Lung microvascular endothelial cell (primary cell): ENCODE results near the gene PLCD3. TPM values are rescaled to one million over a fixed set of nuclear protein-coding genes. Genes with fewer than 3 reads are reported as not detected.

ENCODE experiments used
- DNase-seq, 2 donors: peaks; one replicate each; pipeline versions ENCODE4 v3.0.0 to v3.0.0-alpha.2; 2010; ENCODE audit warnings: low read depth in 2 of 2
- total RNA-seq: library from RNA; depleted of rRNA; stranded (reverse); fragments of >200 nt; gene quantifications from 2 replicates; pipeline ENCODE4 v1.2.1, GENCODE V29; 2014

PLCD3 gene
- total RNA-seq, 1 donor from 2014 or later = 12.3 TPM

DNA sequence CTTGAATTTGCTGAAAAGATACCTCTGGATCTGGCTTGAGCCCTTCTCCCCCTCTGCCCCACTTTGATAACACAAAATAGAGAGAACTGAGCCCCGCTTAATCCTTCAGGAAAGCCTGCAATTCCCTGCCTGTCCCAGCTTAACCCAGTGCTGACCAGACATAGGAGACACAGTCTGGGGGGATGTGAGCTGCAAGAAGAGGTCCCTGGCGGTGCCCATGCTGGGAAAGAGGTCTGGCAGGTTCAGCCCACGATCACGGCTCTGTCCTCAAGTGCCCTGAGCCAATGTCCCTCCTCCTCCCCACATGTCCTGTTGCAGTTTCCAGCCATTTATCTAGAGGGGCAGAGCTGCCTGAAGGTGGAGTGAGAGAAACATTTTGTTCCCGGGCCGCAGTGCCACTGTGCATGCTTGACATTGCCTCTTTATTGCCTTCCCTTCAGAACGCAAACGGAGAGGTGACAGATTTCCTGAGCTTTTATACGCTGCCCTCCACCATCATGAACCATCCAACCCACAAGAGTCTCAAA, 29.0 kb downstream of the PLCD3 start:
- no peak for DNase-seq

DNA sequence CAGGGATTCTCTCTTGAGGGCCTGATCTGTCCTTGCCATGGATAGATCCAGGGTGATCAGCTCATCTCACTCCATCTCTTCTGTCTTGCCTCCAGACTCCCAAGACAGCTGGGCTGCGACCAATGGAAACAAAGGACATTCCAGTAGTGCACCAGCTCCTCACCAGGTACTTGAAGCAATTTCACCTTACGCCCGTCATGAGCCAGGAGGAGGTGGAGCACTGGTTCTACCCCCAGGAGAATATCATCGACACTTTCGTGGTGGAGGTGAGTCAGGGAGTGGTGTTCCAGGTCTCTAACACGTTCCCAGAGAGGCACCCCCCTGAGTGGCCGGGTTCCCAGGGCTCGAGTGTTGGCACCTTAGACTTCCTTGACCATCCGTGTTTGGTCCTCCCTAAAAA, 29.5 kb downstream of the PLCD3 start:
- no peak for DNase-seq

GRCh38 chr17:45101883-45102811, 30.2 kb downstream of the PLCD3 start:
- DNase-seq = no peak

GRCh38 chr17:45101546-45101882, 30.8 kb downstream of the PLCD3 start:
- no peak for DNase-seq

DNA sequence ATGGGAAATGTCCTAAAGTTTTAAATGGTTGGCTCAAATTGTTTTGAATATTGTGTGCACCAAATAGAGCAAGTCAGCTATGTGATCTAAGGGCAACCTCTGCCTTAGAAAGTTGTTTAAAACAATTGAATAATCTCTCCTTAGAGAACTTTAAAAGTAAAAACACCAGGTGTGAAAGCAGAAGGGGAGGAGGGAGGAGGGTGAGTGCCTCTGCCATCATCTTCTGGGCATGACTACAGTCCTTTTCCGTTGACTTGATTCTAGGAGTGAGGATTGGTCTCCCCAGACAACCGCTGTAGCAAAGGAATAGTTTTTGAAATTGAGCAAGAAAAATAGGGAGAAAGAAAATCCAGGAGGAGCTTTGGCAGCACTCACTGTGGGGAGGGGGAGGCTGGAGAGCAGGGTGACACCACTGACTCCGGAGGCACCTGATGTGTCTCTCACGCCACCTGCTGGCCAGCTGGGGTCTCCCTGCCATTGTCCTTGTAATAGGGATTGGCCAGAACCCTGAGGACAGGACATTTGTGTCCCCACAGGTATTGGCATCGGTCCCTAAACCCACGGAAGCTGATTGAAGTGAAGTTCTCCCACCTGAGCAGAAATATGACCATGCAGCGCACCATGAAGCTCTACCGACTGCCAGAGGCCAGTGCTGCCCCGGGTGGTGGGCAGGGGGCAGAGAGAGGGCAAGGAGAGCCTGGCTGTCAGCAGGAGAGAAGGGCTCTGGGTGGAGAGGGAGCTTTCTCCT, 33.3 kb downstream of the PLCD3 start:
- DNase-seq = peak; percentile 79 to 89

DNA sequence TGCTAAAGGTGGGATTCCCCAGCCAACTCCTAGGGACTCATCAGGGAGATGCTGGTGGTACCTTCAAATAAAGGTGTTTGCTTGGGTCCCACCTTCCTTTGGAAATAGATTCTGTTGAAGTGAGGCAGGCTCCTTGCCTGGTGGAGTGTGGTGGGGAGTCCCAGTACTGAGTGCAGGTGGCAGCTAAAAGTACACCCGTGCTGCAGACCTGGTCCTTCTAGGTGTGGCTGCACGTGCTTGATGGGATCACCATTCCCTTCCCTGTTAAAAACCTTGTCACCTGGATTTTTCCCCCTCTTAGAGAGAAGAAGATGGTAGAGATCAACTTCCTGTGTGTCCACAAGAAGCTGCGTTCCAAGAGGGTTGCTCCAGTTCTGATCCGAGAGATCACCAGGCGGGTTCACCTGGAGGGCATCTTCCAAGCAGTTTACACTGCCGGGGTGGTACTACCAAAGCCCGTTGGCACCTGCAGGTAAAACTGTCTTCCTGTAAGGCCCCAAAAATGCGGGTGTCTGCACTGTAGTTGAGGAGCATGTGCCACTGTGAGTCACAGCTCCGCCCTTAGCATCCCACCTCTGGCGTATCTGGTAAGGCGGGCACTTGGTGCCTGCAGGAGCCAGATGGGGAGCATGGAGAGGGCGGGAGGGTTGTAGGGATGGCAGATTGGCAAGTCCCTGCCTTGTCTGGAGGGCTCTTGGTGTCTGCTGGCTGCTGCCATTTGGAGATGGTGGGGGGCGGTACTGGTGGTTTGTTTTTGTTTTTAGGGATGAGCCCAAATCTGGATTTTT, 34.0 kb downstream of the PLCD3 start:
- no peak for DNase-seq

GRCh38 chr17:45096926-45097325, 35.4 kb downstream of the PLCD3 start:
- no peak for DNase-seq

- peak; percentile 49 to 57 for DNase-seq
Observed at GRCh38 chr17:45096141-45096540, 36.2 kb downstream of the PLCD3 start.

- DNase-seq = no peak
Observed at GRCh38 chr17:45093444-45094110, 38.7 kb downstream of the PLCD3 start.

- peak; percentile 89 to 97 for DNase-seq
Observed at GRCh38 chr17:45092911-45093430, 39.3 kb downstream of the PLCD3 start.

- peak in 1 of 2 donors; percentile 28 for DNase-seq
Observed at GRCh38 chr17:45091778-45092425, 40.4 kb downstream of the PLCD3 start.

DNA sequence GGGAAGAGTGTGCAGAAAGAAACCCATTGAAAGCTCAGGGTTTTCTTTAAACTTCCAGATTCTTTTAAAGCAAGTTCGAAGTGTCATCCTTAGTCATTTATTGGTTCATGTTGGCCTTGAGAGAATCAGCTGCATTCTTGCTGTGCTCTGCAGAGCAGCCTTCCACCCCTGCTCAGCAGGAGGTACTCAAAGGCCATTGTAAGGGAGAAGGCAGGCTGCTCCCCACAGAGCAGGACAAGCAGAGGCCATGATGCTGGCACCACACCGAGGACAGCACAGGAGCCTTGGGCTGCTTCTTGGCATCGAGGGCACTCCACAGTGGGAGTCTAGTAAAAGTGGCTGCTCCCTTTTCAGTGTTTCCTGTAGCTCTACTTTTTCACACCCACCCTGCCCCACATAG, 41.6 kb downstream of the PLCD3 start:
- no peak for DNase-seq

DNA sequence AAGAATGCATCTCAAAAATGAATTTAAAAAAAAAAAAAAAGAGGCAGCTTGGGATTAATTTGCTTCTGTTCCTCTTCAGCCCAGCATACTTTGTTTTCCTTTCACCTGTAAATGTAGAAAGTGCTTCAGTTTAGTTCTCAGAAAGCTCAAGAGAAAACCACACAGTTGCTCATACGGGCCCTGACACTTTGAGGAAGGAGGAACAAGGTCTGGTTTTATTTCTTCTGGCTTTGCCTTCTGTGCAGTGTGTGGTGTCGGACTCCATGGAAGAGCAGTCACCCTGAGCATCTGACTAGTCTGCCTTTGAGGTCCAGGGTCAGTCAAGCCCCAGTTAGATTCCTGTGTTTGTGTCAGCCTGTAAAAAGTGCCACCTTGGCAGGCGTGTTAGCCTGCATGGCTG, 43.6 kb downstream of the PLCD3 start:
- no peak for DNase-seq

DNA sequence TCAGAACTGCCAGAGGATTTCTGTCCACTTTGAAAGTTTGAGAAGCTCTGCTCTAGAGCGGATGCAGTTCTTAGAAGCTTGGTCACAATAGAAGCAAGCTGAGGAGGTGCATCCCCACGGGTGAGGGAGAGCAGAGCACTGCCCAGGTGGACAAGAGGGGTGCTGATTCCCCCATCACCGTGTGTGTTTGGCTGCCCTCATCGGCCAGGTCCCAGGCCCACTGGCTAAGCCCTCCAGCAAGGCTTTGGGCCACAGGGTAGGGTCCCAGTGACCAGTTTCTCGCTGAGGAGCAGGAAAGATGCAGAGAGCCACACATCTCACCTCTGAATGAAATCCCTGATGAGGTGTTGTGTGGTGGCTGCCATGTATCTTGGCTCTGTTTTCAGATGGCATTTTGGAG, 44.3 kb downstream of the PLCD3 start:
- no peak for DNase-seq

- no peak for DNase-seq
Observed at GRCh38 chr17:45087504-45087975, 44.8 kb downstream of the PLCD3 start.

DNA sequence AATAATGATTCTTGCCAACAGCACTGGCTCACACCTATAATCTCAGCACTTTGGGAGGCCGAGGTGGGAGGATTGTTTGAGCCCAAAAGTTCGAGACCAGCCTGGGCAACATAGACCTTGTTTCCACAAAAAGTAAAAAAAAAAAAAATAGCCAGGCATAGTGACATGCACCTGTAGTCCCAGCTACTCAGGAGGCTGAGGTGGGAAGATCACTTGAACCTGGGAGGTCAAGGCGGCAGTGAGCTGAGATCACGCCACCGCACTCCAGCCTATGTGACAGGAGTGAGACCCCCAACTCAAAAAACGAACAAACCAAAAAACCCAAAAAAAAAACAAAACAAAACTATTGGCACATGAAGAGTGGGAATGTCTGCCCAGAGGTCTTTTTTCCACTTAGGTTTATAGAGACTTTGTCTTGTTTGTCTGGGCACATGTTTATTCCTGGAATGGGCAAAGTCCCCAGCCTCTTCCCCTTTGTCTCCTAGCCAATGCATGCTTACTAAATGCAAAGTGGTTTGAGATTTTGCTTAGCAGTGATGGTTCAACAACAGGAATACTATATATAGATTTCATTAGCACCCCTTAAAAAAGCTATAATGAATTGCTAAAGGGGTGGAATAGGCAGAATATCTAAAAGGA, 45.3 kb downstream of the PLCD3 start:
- DNase-seq = no peak

- DNase-seq = no peak
Observed at GRCh38 chr17:45086391-45086790, 45.9 kb downstream of the PLCD3 start.

- DNase-seq = no peak
Observed at GRCh38 chr17:45081047-45081703, 51.1 kb downstream of the PLCD3 start.

DNA sequence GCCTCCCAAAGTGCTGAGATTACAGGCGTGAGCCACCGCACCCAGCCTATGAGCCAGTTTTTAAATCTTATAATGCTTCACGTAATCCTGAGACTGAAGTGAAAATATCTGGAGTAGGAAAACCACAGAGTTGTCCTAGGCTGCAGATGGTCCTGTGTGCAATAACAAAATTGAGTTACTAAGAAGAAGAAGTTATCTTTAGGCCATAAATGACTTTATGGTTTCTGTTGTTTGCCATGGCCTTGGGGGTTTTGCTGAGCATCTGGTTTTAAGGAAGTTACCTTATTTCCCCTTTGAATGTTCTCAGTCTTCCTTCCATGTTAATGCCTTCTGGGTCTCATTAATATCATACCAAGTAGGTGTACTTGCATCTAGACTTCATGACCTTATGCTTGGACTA, 54.7 kb downstream of the PLCD3 start:
- no peak for DNase-seq
